K562 (cell line): ENCODE measurements around the gene RUNX1. TPM values are rescaled to one million over a fixed set of nuclear protein-coding genes. Genes with fewer than 3 reads are reported as not detected.

ENCODE experiments used
- ATF7 ChIP-seq: fragments of 450-650 bp; IDR thresholded peaks from 2 replicates; pipeline ENCODE4 v1.7.1; 2014; ENCODE audit warnings: mild to moderate bottlenecking, moderate library complexity
- COPS2 ChIP-seq: fragments of 450-650 bp; conservative IDR thresholded peaks from 2 replicates; pipeline ENCODE4 v1.6.1; 2016; ENCODE audit warnings: mild to moderate bottlenecking, moderate library complexity
- DMBX1 ChIP-seq: fragments of 250-450 bp; sonication (Bioruptor Pico); IDR thresholded peaks from 2 replicates; pipeline ENCODE4 v1.8.0; 2022; ENCODE audit warnings: inconsistent platforms, mild to moderate bottlenecking, moderate library complexity, borderline replicate concordance
- GTF2A2 ChIP-seq: IDR thresholded peaks from 2 replicates; pipeline ENCODE4 v1.6.1; 2016; ENCODE audit warnings: mild to moderate bottlenecking, missing genetic modification characterization, missing compliant biosample characterization
- KAT2B ChIP-seq: IDR thresholded peaks from one replicate; pipeline ENCODE4 v1.6.1; 2012; ENCODE audit warnings: low read depth, mild to moderate bottlenecking, control low read depth, inconsistent platforms, low read length, moderate library complexity
- KHSRP ChIP-seq: fragments of 450-650 bp; IDR thresholded peaks from 2 replicates; pipeline ENCODE4 v1.6.1; 2017
- MEF2A ChIP-seq: IDR thresholded peaks from 2 replicates; pipeline ENCODE4 v1.6.1; 2011; ENCODE audit warnings: low read depth, mild to moderate bottlenecking, low read length, moderate library complexity; ENCODE audit not compliant: control insufficient read depth
- POLR2H ChIP-seq: IDR thresholded peaks from 2 replicates; pipeline ENCODE4 v1.6.1; 2016; ENCODE audit warnings: missing genetic modification characterization, low read depth, mild to moderate bottlenecking, control low read depth, missing compliant biosample characterization, moderate library complexity
- RFX1 ChIP-seq: fragments of 450-650 bp; IDR thresholded peaks from 2 replicates; pipeline ENCODE4 v1.6.1; 2016; ENCODE audit warnings: mild to moderate bottlenecking, moderate library complexity
- SIRT6 ChIP-seq: IDR thresholded peaks from one replicate; pipeline ENCODE4 v1.6.1; 2012; ENCODE audit warnings: low read depth, mild to moderate bottlenecking, control low read depth, inconsistent platforms, low read length, moderate library complexity
- SOX6 ChIP-seq: fragments of 450-650 bp; IDR thresholded peaks from 2 replicates; pipeline ENCODE4 v1.6.1; 2014; ENCODE audit warnings: mild to moderate bottlenecking
- SP1 ChIP-seq: sonication (generic); formaldehyde crosslinking; IDR thresholded peaks from 2 replicates; pipeline ENCODE4 v1.8.1; 2022; ENCODE audit warnings: mild to moderate bottlenecking, missing genetic modification reagents
- SRSF3 ChIP-seq: fragments of 200-400 bp; formaldehyde crosslinking; IDR thresholded peaks from 2 replicates; pipeline ENCODE4 v1.6.1; 2016; ENCODE audit warnings: mild to moderate bottlenecking, low read length, moderate library complexity; ENCODE audit not compliant: insufficient read depth
- polyA plus RNA-seq, 8 experiments: library from polyadenylated mRNA; depleted of rRNA in 4 of 8; stranded (reverse) in 5 of 8; unstranded in 3 of 8; fragments of >200 nt; fragmentation: Nextera tagmentation in 2 of 8; fragmentation: Illumina TruSeq in 1 of 8; extraction: Ambion mirVana in 2 of 8; extraction: Trizol in 1 of 8; gene quantifications; 2 replicates each; pipeline versions ENCODE4 v1.2.1 to v1.2.3, GENCODE V29; 2011 to 2014; ENCODE audit warnings: inconsistent platforms in 1 of 8, missing spikeins in 1 of 8
- total RNA-seq, 7 experiments: library from RNA; depleted of rRNA in 6 of 7; stranded (reverse); fragments of >200 nt in 6 of 7; fragmentation: Illumina TruSeq in 2 of 7; extraction: Trizol in 2 of 7; gene quantifications; 2 replicates each; pipeline versions ENCODE4 v1.2.1 to v1.2.3, GENCODE V29; 2011 to 2021; ENCODE audit warnings: low replicate concordance in 1 of 7
- TF ChIP-seq, protein P1 (sequence below): sonication (generic); IDR thresholded peaks from 2 replicates; pipeline ENCODE4 v1.6.1; 2016
- TF ChIP-seq, protein P2 (sequence below): fragments of 450-650 bp; IDR thresholded peaks from 2 replicates; pipeline ENCODE4 v1.6.1; 2017; ENCODE audit warnings: antibody characterized with exemption, mild to moderate bottlenecking
- TF ChIP-seq, protein P3 (sequence below): fragments of 200-400 bp; formaldehyde crosslinking; IDR thresholded peaks from 2 replicates; pipeline ENCODE4 v1.6.1; 2017; ENCODE audit warnings: mild to moderate bottlenecking, low read depth, low read length, moderate library complexity
- TF ChIP-seq, protein P4 (sequence below): fragments of 450-650 bp; IDR thresholded peaks from 2 replicates; pipeline ENCODE4 v1.6.1; 2016; ENCODE audit warnings: mild to moderate bottlenecking

RUNX1 gene
- total and polyA plus RNA-seq, 9 of the 15 experiments (the other 6 are each of a cell fraction or from before 2014, with no cell fraction given): 2.2 to 68.6 (median 17.8) TPM

DNA sequence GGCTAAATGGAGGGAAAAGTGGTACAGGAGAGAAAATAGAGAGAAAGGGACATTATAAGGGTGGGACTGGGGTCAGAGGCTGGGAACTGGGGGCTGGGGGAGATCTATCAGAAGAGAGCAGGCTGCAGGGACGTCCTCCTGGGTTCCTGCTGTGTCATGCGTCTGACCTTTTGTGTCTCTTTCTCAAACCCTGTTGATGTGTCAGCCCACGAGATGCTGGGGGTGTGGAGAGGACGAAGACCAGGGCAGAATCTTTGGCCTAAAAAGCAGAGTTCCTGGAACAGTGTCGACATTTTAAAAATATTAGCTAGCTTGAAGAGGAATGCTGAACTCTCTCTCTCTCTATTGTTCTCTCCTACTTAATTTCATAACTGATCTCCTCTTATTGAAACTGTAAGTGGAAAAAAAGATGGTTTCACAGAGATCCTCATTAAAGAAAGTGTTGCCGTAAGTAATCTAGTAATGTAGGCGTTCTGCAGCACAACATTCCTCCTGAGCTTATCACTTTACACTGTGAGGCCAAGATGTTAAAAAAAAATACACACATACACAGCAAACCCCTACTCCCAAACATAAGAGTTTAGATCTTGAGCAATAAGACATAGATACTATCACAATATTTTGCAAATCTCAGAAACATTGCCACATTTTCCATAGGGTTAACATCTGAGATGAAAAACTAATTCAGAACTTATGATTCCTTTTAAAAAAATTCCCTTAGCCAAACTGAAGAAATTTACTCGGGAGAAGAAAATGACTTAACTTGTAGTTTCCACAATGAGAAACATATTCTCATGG lies 52.6 kb downstream of the RUNX1 start (continued):
- TF ChIP-seq COPS2 (no peak), SIRT6 (no peak), RFX1 (no peak), DMBX1 (CRISPR knock-in tag) (peak; percentile 86), POLR2H (tag) (no peak), SOX6 (peak; percentile 57; the same call in 1 of the 2 replicates), ATF7 (0 out of 2 replicates have a peak, but pooled peaks have one; percentile 34), MEF2A (no peak), KAT2B (no peak), KHSRP (no peak), GTF2A2 (tag) (0 out of 2 replicates have a peak, but pooled peaks have one; percentile 43), SP1 (CRISPR knock-in tag) (no peak), SRSF3 (no peak)
- TF ChIP-seq, protein P1, sequence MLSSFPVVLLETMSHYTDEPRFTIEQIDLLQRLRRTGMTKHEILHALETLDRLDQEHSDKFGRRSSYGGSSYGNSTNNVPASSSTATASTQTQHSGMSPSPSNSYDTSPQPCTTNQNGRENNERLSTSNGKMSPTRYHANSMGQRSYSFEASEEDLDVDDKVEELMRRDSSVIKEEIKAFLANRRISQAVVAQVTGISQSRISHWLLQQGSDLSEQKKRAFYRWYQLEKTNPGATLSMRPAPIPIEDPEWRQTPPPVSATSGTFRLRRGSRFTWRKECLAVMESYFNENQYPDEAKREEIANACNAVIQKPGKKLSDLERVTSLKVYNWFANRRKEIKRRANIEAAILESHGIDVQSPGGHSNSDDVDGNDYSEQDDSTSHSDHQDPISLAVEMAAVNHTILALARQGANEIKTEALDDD: no peak
- TF ChIP-seq, protein P2, sequence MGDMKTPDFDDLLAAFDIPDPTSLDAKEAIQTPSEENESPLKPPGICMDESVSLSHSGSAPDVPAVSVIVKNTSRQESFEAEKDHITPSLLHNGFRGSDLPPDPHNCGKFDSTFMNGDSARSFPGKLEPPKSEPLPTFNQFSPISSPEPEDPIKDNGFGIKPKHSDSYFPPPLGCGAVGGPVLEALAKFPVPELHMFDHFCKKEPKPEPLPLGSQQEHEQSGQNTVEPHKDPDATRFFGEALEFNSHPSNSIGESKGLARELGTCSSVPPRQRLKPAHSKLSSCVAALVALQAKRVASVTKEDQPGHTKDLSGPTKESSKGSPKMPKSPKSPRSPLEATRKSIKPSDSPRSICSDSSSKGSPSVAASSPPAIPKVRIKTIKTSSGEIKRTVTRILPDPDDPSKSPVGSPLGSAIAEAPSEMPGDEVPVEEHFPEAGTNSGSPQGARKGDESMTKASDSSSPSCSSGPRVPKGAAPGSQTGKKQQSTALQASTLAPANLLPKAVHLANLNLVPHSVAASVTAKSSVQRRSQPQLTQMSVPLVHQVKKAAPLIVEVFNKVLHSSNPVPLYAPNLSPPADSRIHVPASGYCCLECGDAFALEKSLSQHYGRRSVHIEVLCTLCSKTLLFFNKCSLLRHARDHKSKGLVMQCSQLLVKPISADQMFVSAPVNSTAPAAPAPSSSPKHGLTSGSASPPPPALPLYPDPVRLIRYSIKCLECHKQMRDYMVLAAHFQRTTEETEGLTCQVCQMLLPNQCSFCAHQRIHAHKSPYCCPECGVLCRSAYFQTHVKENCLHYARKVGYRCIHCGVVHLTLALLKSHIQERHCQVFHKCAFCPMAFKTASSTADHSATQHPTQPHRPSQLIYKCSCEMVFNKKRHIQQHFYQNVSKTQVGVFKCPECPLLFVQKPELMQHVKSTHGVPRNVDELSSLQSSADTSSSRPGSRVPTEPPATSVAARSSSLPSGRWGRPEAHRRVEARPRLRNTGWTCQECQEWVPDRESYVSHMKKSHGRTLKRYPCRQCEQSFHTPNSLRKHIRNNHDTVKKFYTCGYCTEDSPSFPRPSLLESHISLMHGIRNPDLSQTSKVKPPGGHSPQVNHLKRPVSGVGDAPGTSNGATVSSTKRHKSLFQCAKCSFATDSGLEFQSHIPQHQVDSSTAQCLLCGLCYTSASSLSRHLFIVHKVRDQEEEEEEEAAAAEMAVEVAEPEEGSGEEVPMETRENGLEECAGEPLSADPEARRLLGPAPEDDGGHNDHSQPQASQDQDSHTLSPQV: peak; percentile 95
- TF ChIP-seq, protein P3, sequence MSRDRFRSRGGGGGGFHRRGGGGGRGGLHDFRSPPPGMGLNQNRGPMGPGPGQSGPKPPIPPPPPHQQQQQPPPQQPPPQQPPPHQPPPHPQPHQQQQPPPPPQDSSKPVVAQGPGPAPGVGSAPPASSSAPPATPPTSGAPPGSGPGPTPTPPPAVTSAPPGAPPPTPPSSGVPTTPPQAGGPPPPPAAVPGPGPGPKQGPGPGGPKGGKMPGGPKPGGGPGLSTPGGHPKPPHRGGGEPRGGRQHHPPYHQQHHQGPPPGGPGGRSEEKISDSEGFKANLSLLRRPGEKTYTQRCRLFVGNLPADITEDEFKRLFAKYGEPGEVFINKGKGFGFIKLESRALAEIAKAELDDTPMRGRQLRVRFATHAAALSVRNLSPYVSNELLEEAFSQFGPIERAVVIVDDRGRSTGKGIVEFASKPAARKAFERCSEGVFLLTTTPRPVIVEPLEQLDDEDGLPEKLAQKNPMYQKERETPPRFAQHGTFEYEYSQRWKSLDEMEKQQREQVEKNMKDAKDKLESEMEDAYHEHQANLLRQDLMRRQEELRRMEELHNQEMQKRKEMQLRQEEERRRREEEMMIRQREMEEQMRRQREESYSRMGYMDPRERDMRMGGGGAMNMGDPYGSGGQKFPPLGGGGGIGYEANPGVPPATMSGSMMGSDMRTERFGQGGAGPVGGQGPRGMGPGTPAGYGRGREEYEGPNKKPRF: no peak
- TF ChIP-seq, protein P4, sequence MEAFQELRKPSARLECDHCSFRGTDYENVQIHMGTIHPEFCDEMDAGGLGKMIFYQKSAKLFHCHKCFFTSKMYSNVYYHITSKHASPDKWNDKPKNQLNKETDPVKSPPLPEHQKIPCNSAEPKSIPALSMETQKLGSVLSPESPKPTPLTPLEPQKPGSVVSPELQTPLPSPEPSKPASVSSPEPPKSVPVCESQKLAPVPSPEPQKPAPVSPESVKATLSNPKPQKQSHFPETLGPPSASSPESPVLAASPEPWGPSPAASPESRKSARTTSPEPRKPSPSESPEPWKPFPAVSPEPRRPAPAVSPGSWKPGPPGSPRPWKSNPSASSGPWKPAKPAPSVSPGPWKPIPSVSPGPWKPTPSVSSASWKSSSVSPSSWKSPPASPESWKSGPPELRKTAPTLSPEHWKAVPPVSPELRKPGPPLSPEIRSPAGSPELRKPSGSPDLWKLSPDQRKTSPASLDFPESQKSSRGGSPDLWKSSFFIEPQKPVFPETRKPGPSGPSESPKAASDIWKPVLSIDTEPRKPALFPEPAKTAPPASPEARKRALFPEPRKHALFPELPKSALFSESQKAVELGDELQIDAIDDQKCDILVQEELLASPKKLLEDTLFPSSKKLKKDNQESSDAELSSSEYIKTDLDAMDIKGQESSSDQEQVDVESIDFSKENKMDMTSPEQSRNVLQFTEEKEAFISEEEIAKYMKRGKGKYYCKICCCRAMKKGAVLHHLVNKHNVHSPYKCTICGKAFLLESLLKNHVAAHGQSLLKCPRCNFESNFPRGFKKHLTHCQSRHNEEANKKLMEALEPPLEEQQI: 0 out of 2 replicates have a peak, but pooled peaks have one; percentile 12
